ENCODE results near the gene CDC42EP3.

CDC42EP3 gene

GRCh38 chr2:37654419-37654818, 17.0 kb downstream of the CDC42EP3 start:
- DNase-seq, result no peak

GRCh38 chr2:37653805-37654378, 17.6 kb downstream of the CDC42EP3 start:
- peak; percentile 36 to 60 for DNase-seq

- no peak for DNase-seq
Measured at GRCh38 chr2:37653093-37653492, 18.3 kb downstream of the CDC42EP3 start.

- no peak for DNase-seq
Measured at GRCh38 chr2:37652199-37652640, 19.2 kb downstream of the CDC42EP3 start.

- no peak for DNase-seq
Measured at GRCh38 chr2:37650548-37651093, 20.8 kb downstream of the CDC42EP3 start.

- no peak for DNase-seq
Measured at GRCh38 chr2:37649518-37649917, 21.9 kb downstream of the CDC42EP3 start.

GRCh38 chr2:37648331-37649011, 23.0 kb downstream of the CDC42EP3 start:
- DNase-seq, result peak; percentile 65

GRCh38 chr2:37647971-37648330, 23.5 kb downstream of the CDC42EP3 start:
- no peak for DNase-seq

GRCh38 chr2:37645836-37646235, 25.6 kb downstream of the CDC42EP3 start:
- DNase-seq, result no peak

- DNase-seq, result peak in 1 of 2 donors; percentile 45
Measured at GRCh38 chr2:37645362-37645761, 26.1 kb downstream of the CDC42EP3 start.

- no peak for DNase-seq
Measured at GRCh38 chr2:37644191-37644590, 27.3 kb downstream of the CDC42EP3 start.

GRCh38 chr2:37643730-37644078, 27.7 kb downstream of the CDC42EP3 start:
- DNase-seq, result no peak

- DNase-seq, result no peak
Measured at GRCh38 chr2:37642907-37643729, 28.3 kb downstream of the CDC42EP3 start.

- DNase-seq, result no peak
Measured at GRCh38 chr2:37641582-37642171, 29.8 kb downstream of the CDC42EP3 start.

GRCh38 chr2:37639631-37640030, 31.8 kb downstream of the CDC42EP3 start:
- no peak for DNase-seq

GRCh38 chr2:37638973-37639372, 32.5 kb downstream of the CDC42EP3 start:
- no peak for DNase-seq

- DNase-seq, result no peak
Measured at GRCh38 chr2:37637985-37638384, 33.5 kb downstream of the CDC42EP3 start.

GRCh38 chr2:37637190-37637860, 34.1 kb downstream of the CDC42EP3 start:
- no peak for DNase-seq

- no peak for DNase-seq
Measured at GRCh38 chr2:37636381-37637066, 34.9 kb downstream of the CDC42EP3 start.

- DNase-seq, result peak; percentile 85 to 87
Measured at GRCh38 chr2:37635504-37636380, 35.7 kb downstream of the CDC42EP3 start.

GRCh38 chr2:37634914-37635503, 36.4 kb downstream of the CDC42EP3 start:
- DNase-seq, result no peak
